HEK293T (cell line): ENCODE data around the gene WSB2.

Experiments
- FOXM1 ChIP-seq: fragments of 450-650 bp; IDR thresholded peaks from 2 replicates; pipeline ENCODE4 v1.6.1; 2017; ENCODE audit warnings: mild to moderate bottlenecking, borderline replicate concordance
- HDGF ChIP-seq: fragments of 450-650 bp; IDR thresholded peaks from 2 replicates; pipeline ENCODE4 v1.6.1; 2017; ENCODE audit warnings: antibody characterized with exemption, borderline replicate concordance

- TF ChIP-seq HDGF = no peak
- TF ChIP-seq FOXM1 = no peak
These were observed 18.9 kb downstream of the WSB2 start for GRCh38 chr12:118042091-118042490.
